ENCODE measurements around the gene FYB2. TPM values are rescaled to one million over a fixed set of nuclear protein-coding genes. Genes with fewer than 3 reads are reported as not detected.

The FYB2 gene
- total and polyA plus RNA-seq, 4 donors: 1.5 TPM; not detected in 3

GRCh38 chr1:56703747-56704146, 115.5 kb downstream of the FYB2 start:
- intact Hi-C loops (cut with DNase I): loop anchor here in 1 of 2 donors (10.0 kb wide), 1 partner anchor 1559 kb away; no protein-coding TSS in a partner anchor

DNA sequence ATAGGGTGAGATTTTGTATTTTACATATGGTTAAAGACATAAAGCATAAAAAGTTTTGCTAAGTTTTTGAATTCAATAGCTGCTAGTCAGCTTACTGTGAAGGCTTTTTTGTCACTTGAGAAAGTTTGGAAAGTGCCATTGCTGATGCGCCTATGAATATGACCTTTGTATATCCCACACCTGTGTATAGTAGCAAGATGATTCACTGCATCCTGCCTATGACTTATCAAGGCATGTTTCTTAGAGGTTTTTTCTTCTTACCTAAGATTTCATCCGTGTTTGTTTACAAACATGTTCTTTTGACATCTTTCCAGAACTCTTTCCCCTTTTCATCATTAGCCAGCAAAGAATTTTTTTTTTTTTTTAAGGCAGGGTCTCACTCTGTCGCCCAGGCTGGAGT, 122.5 kb downstream of the FYB2 start:
- ATAC-seq (ENCODE audit: low FRiP score) (no peak), DNase-seq (no peak)
- Histone ChIP-seq H3K36me3 (ENCODE audit: control insufficient read depth in 1 of 2, insufficient read depth in 2 of 2, low read length in 1 of 2) (peaks cover 0 to 3% of the 10 kb centered on the region in 2 donors), H3K4me3 (ENCODE audit: low read length in 2 of 2) (no peak overlapping the region), H3K27me3 (ENCODE audit: control insufficient read depth in 1 of 2, insufficient read depth in 2 of 2, low read length in 1 of 2) (no peaks in the 10 kb centered on the region), H3K4me1 (ENCODE audit: control insufficient read depth in 1 of 2, insufficient read depth in 2 of 2, low read length in 2 of 2) (no peaks in the 10 kb centered on the region), H3K9me3 (ENCODE audit: control insufficient read depth, low read length) (no peaks in the 10 kb centered on the region), H3K27ac (ENCODE audit: low read depth in 1 of 2, low read length in 2 of 2) (no peak overlapping the region)
- WGBS, 2 donors: 88 to 96% methylated on average over 3 of the region's 3 CpGs
- intact Hi-C loops (cut with DNase I): no loop called here

More at GRCh38 chr1:56703747-56704146, 115.5 kb downstream of the FYB2 start:
- no peaks in the 10 kb centered on the region for H3K4me1 ChIP-seq (ENCODE audit: control insufficient read depth in 1 of 2, insufficient read depth in 2 of 2, low read length in 2 of 2)
- H3K4me3 ChIP-seq (ENCODE audit: low read length in 2 of 2): no peak overlapping the region
- no peaks in the 10 kb centered on the region for H3K27me3 ChIP-seq (ENCODE audit: control insufficient read depth in 1 of 2, insufficient read depth in 2 of 2, low read length in 1 of 2)
- WGBS, 2 donors: 83 to 89% methylated on average over 1 of the region's 1 CpG
- DNase-seq: no peak
- ATAC-seq (ENCODE audit: low FRiP score): no peak
- H3K27ac ChIP-seq (ENCODE audit: low read depth in 1 of 2, low read length in 2 of 2): no peak overlapping the region
- no peaks in the 10 kb centered on the region for H3K9me3 ChIP-seq (ENCODE audit: control insufficient read depth, low read length)
- peaks cover 0 to 2% of the 10 kb centered on the region in 2 donors for H3K36me3 ChIP-seq (ENCODE audit: control insufficient read depth in 1 of 2, insufficient read depth in 2 of 2, low read length in 1 of 2)

DNA sequence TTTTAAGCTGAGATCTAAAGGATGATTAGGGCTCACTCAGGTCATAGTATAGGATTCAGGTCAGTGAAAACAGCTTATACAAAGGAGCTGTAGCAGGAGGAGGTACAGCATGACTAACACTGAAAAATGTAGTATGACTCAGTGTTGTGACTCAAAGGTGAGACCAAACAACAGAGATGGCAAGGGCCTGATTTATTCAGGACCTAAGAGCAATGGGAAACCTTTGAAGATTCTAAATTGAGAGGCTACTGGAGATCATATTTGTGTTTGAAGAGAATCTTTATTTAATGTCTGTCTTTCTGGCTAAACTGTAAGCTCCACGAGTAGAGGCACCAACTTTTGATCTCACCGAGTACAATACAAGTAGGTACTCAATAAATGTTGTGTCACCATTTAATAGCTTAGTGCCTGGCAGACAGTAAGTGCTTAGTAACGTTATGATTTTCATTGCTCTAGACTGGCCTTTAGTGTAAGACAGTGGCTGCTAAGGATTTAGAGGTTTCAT, 130.6 kb downstream of the FYB2 start:
- Histone ChIP-seq H3K4me3 (ENCODE audit: low read length in 2 of 2) (no peak overlapping the region), H3K27ac (ENCODE audit: low read depth in 1 of 2, low read length in 2 of 2) (no peak overlapping the region), H3K36me3 (ENCODE audit: control insufficient read depth in 1 of 2, insufficient read depth in 2 of 2, low read length in 1 of 2) (no peaks in the 10 kb centered on the region), H3K9me3 (ENCODE audit: control insufficient read depth, low read length) (no peaks in the 10 kb centered on the region), H3K4me1 (ENCODE audit: control insufficient read depth in 1 of 2, insufficient read depth in 2 of 2, low read length in 2 of 2) (no peaks in the 10 kb centered on the region), H3K27me3 (ENCODE audit: control insufficient read depth in 1 of 2, insufficient read depth in 2 of 2, low read length in 1 of 2) (no peaks in the 10 kb centered on the region)
- whole genome bisulfite sequencing, 2 donors: 83 to 85% methylated on average over 3 of the region's 3 CpGs
- intact Hi-C loops (cut with DNase I): no loop called here
- no peak for DNase-seq
- ATAC-seq (ENCODE audit: low FRiP score): no peak

DNA sequence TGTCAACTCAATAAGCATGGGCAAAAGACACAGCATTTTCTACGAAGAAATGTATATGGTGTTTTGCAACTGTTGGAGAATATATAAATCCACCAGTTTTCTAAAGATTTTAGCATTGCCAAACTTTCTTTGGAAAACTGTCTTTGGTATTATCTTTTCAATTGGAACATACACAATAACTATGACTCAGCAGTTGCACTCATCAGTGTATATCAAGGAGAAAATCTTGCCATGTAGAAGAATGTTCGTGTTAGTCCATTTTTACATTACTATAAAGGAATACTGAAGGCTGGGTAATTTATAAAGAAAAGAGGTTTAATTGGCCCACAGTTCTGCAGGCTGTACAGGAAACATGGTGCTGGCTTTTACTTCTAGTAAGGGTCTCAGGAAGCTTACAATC, 133.0 kb downstream of the FYB2 start:
- no peak for DNase-seq
- Histone ChIP-seq H3K27ac (ENCODE audit: low read depth in 1 of 2, low read length in 2 of 2) (no peak overlapping the region), H3K4me3 (ENCODE audit: low read length in 2 of 2) (no peak overlapping the region), H3K9me3 (ENCODE audit: control insufficient read depth, low read length) (no peaks in the 10 kb centered on the region), H3K27me3 (ENCODE audit: control insufficient read depth in 1 of 2, insufficient read depth in 2 of 2, low read length in 1 of 2) (no peaks in the 10 kb centered on the region), H3K36me3 (ENCODE audit: control insufficient read depth in 1 of 2, insufficient read depth in 2 of 2, low read length in 1 of 2) (no peaks in the 10 kb centered on the region), H3K4me1 (ENCODE audit: control insufficient read depth in 1 of 2, insufficient read depth in 2 of 2, low read length in 2 of 2) (no peaks in the 10 kb centered on the region)
- WGBS, 2 donors: 91 to 92% methylated on average over 2 of the region's 2 CpGs
- intact Hi-C loops (cut with DNase I): no loop called here
- ATAC-seq (ENCODE audit: low FRiP score): no peak

- intact Hi-C loops (cut with DNase I): no loop called here
- ATAC-seq (ENCODE audit: low FRiP score): no peak
- H3K4me3 ChIP-seq (ENCODE audit: low read length in 2 of 2): no peak overlapping the region
- H3K9me3 ChIP-seq (ENCODE audit: control insufficient read depth, low read length): no peaks in the 10 kb centered on the region
- no peak overlapping the region for H3K27ac ChIP-seq (ENCODE audit: low read depth in 1 of 2, low read length in 2 of 2)
- H3K36me3 ChIP-seq (ENCODE audit: control insufficient read depth in 1 of 2, insufficient read depth in 2 of 2, low read length in 1 of 2): no peaks in the 10 kb centered on the region
- no peak for DNase-seq
- no peaks in the 10 kb centered on the region for H3K4me1 ChIP-seq (ENCODE audit: control insufficient read depth in 1 of 2, insufficient read depth in 2 of 2, low read length in 2 of 2)
- H3K27me3 ChIP-seq (ENCODE audit: control insufficient read depth in 1 of 2, insufficient read depth in 2 of 2, low read length in 1 of 2): no peaks in the 10 kb centered on the region
These were observed 135.6 kb downstream of the FYB2 start for GRCh38 chr1:56683569-56683968.

DNA sequence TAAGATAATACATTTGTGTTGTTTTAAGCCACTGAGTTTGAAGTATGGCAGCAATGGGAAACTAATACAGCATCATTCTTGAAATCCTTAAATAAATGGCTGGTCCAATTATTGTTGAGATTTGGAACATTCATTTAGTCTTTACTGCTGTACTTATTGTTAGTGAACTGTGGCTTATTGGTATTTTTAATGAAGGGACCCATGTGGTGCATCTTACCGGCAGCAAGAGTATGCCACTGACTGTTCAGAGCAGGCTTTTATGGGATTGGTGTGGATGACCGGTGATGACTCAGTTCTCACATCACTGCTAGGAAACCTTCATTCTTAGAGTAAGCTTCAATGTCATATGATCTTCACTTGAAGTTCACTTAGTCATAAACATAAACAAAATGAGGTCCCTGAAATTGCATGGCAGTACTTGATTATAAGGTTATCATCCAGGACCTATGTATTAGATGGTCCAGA, 142.6 kb downstream of the FYB2 start:
- H3K4me1 ChIP-seq (ENCODE audit: control insufficient read depth in 1 of 2, insufficient read depth in 2 of 2, low read length in 2 of 2): no peaks in the 10 kb centered on the region
- no peak for ATAC-seq (ENCODE audit: low FRiP score)
- H3K36me3 ChIP-seq (ENCODE audit: control insufficient read depth in 1 of 2, insufficient read depth in 2 of 2, low read length in 1 of 2): peaks cover 0 to 4% of the 10 kb centered on the region in 2 donors
- no peak overlapping the region for H3K4me3 ChIP-seq (ENCODE audit: low read length in 2 of 2)
- intact Hi-C loops (cut with DNase I): no loop called here
- no peaks in the 10 kb centered on the region for H3K9me3 ChIP-seq (ENCODE audit: control insufficient read depth, low read length)
- no peaks in the 10 kb centered on the region for H3K27me3 ChIP-seq (ENCODE audit: control insufficient read depth in 1 of 2, insufficient read depth in 2 of 2, low read length in 1 of 2)
- WGBS, 2 donors: 72 to 99% methylated on average over 2 of the region's 2 CpGs
- no peak for DNase-seq
- no peak overlapping the region for H3K27ac ChIP-seq (ENCODE audit: low read depth in 1 of 2, low read length in 2 of 2)

- Histone ChIP-seq H3K36me3 (ENCODE audit: control insufficient read depth in 1 of 2, insufficient read depth in 2 of 2, low read length in 1 of 2) (peaks cover 0 to 4% of the 10 kb centered on the region in 2 donors), H3K4me3 (ENCODE audit: low read length in 2 of 2) (no peak overlapping the region), H3K9me3 (ENCODE audit: control insufficient read depth, low read length) (no peaks in the 10 kb centered on the region), H3K27ac (ENCODE audit: low read depth in 1 of 2, low read length in 2 of 2) (no peak overlapping the region), H3K4me1 (ENCODE audit: control insufficient read depth in 1 of 2, insufficient read depth in 2 of 2, low read length in 2 of 2) (no peaks in the 10 kb centered on the region), H3K27me3 (ENCODE audit: control insufficient read depth in 1 of 2, insufficient read depth in 2 of 2, low read length in 1 of 2) (no peaks in the 10 kb centered on the region)
- DNase-seq (no peak), ATAC-seq (ENCODE audit: low FRiP score) (no peak)
- intact Hi-C loops (cut with DNase I): no loop called here
These were observed 143.4 kb downstream of the FYB2 start for GRCh38 chr1:56675763-56676162.

DNA sequence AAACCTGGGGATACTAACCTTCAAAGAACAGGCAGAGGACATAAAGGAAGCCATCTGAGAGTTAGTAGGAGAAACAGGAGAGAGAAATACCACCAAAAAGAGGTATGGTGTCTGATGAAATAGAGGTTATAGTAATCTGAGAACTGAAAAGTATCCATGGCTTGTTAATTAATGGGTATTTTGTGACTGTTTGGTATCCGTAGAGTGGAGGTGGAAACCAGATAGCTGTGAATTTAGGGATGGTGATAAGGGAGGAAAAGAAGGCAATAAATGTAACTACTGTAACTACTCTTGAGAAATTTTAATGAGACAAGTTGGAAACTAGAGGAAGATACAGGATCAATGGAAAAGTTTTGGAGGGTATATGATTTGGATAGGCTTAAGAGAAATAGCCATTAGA, 146.6 kb downstream of the FYB2 start:
- Histone ChIP-seq H3K36me3 (ENCODE audit: control insufficient read depth in 1 of 2, insufficient read depth in 2 of 2, low read length in 1 of 2) (peaks cover 0 to 4% of the 10 kb centered on the region in 2 donors), H3K27me3 (ENCODE audit: control insufficient read depth in 1 of 2, insufficient read depth in 2 of 2, low read length in 1 of 2) (no peaks in the 10 kb centered on the region), H3K4me1 (ENCODE audit: control insufficient read depth in 1 of 2, insufficient read depth in 2 of 2, low read length in 2 of 2) (no peaks in the 10 kb centered on the region), H3K9me3 (ENCODE audit: control insufficient read depth, low read length) (no peaks in the 10 kb centered on the region), H3K27ac (ENCODE audit: low read depth in 1 of 2, low read length in 2 of 2) (no peak overlapping the region), H3K4me3 (ENCODE audit: low read length in 2 of 2) (no peak overlapping the region)
- intact Hi-C loops (cut with DNase I): no loop called here
- no peak for ATAC-seq (ENCODE audit: low FRiP score)
- 1 to 44% methylated on average over 1 of the region's 1 CpG for WGBS, 2 donors
- no peak for DNase-seq

GRCh38 chr1:56671542-56671941, 147.7 kb downstream of the FYB2 start:
- DNase-seq: no peak
- peaks cover 0 to 4% of the 10 kb centered on the region in 2 donors for H3K36me3 ChIP-seq (ENCODE audit: control insufficient read depth in 1 of 2, insufficient read depth in 2 of 2, low read length in 1 of 2)
- WGBS, 2 donors: 87 to 89% methylated on average over 2 of the region's 2 CpGs
- intact Hi-C loops (cut with DNase I): no loop called here
- no peaks in the 10 kb centered on the region for H3K4me1 ChIP-seq (ENCODE audit: control insufficient read depth in 1 of 2, insufficient read depth in 2 of 2, low read length in 2 of 2)
- no peak overlapping the region for H3K4me3 ChIP-seq (ENCODE audit: low read length in 2 of 2)
- no peak overlapping the region for H3K27ac ChIP-seq (ENCODE audit: low read depth in 1 of 2, low read length in 2 of 2)
- ATAC-seq (ENCODE audit: low FRiP score): no peak
- H3K9me3 ChIP-seq (ENCODE audit: control insufficient read depth, low read length): no peaks in the 10 kb centered on the region
- H3K27me3 ChIP-seq (ENCODE audit: control insufficient read depth in 1 of 2, insufficient read depth in 2 of 2, low read length in 1 of 2): no peaks in the 10 kb centered on the region
